Measurements from ENCODE around the gene STK17B.
"Not testable (repeated sequence)": the region's sequence is repeated elsewhere in the genome, so short reads cannot be mapped to it uniquely, and the experiment has no call there.

Gene STK17B

GRCh38 chr2:196112418-196113034, 58.9 kb downstream of the STK17B start:
- no peak for DNase-seq (ENCODE audit: low read depth in 2 of 2)

GRCh38 chr2:196108604-196109003, 62.8 kb downstream of the STK17B start:
- no peak for DNase-seq (ENCODE audit: low read depth in 2 of 2)

GRCh38 chr2:196105951-196106350, 65.4 kb downstream of the STK17B start:
- no peak for DNase-seq (ENCODE audit: low read depth in 2 of 2)

- DNase-seq (ENCODE audit: low read depth in 2 of 2), result no peak
Measured at GRCh38 chr2:196104066-196104465, 67.3 kb downstream of the STK17B start.

- no peak for DNase-seq (ENCODE audit: low read depth in 2 of 2)
Measured at GRCh38 chr2:196103626-196104025, 67.8 kb downstream of the STK17B start.

- peak; percentile 11 to 18 for DNase-seq (ENCODE audit: low read depth in 2 of 2)
Measured at GRCh38 chr2:196101325-196101991, 69.9 kb downstream of the STK17B start.

- DNase-seq (ENCODE audit: low read depth in 2 of 2), result no peak
Measured at GRCh38 chr2:196099916-196100315, 71.5 kb downstream of the STK17B start.

- DNase-seq (ENCODE audit: low read depth in 2 of 2), result no peak
Measured at GRCh38 chr2:196097864-196098660, 73.3 kb downstream of the STK17B start.

GRCh38 chr2:196096982-196097745, 74.2 kb downstream of the STK17B start:
- DNase-seq (ENCODE audit: low read depth in 2 of 2), result no peak

- no peak for DNase-seq (ENCODE audit: low read depth in 2 of 2)
Measured at GRCh38 chr2:196096264-196096663, 75.1 kb downstream of the STK17B start.

GRCh38 chr2:196089448-196089847, 81.9 kb downstream of the STK17B start:
- not testable (repeated sequence) for DNase-seq (ENCODE audit: low read depth in 2 of 2)

GRCh38 chr2:196088203-196088602, 83.2 kb downstream of the STK17B start:
- no peak for DNase-seq (ENCODE audit: low read depth in 2 of 2)

- DNase-seq (ENCODE audit: low read depth in 2 of 2), result no peak
Measured at GRCh38 chr2:196086517-196087368, 84.6 kb downstream of the STK17B start.

- no peak for DNase-seq (ENCODE audit: low read depth in 2 of 2)
Measured at GRCh38 chr2:196083601-196084000, 87.8 kb downstream of the STK17B start.
